GM10266 (cell line): ENCODE results near the gene HIVEP1.

ENCODE experiments used
- DNase-seq: peaks from one replicate; pipeline ENCODE4 v3.0.0; 2012; ENCODE audit errors: extremely low spot score
- TF ChIP-seq, protein P1 (sequence below): IDR thresholded peaks from 2 replicates; pipeline ENCODE4 v1.5.1; 2012; ENCODE audit warnings: mild to moderate bottlenecking, low read depth; ENCODE audit not compliant: control insufficient read depth, insufficient read depth; ENCODE audit errors: missing control alignments

The HIVEP1 gene

GRCh38 chr6:12001706-12002435 is 10.2 kb upstream of the HIVEP1 start:
- no peak for DNase-seq
- TF ChIP-seq, protein P1, sequence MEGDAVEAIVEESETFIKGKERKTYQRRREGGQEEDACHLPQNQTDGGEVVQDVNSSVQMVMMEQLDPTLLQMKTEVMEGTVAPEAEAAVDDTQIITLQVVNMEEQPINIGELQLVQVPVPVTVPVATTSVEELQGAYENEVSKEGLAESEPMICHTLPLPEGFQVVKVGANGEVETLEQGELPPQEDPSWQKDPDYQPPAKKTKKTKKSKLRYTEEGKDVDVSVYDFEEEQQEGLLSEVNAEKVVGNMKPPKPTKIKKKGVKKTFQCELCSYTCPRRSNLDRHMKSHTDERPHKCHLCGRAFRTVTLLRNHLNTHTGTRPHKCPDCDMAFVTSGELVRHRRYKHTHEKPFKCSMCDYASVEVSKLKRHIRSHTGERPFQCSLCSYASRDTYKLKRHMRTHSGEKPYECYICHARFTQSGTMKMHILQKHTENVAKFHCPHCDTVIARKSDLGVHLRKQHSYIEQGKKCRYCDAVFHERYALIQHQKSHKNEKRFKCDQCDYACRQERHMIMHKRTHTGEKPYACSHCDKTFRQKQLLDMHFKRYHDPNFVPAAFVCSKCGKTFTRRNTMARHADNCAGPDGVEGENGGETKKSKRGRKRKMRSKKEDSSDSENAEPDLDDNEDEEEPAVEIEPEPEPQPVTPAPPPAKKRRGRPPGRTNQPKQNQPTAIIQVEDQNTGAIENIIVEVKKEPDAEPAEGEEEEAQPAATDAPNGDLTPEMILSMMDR = no peak

- TF ChIP-seq, protein P1 = no peak
- no peak for DNase-seq
Measured at GRCh38 chr6:12007473-12007872, 4.6 kb upstream of the HIVEP1 start.

DNA sequence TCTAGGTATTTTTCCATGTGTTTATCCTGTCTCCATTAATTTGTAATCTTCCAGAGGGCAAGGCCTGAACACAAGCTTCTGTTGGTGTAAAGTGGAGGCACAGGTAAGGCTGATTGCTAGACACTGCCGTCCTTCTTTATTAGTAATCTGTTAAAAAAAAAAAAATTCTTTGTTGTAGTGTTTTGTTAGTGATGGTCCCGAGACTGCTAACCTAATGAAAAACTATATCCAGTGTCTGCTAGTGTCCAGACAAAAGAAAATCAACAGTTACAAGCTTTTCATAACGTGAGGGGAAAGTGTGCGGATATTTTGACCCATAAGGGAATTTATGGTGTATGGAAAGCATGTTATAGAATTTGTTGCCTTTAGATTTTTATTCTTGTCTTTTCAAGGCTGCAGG is 4.2 kb upstream of the HIVEP1 start:
- TF ChIP-seq, protein P1 = no peak
- no peak for DNase-seq

- TF ChIP-seq, protein P1 = no peak
- DNase-seq = peak; percentile 82
Measured at GRCh38 chr6:12008366-12009179, 3.5 kb upstream of the HIVEP1 start.

- TF ChIP-seq, protein P1 = no peak
- DNase-seq = no peak
Measured at GRCh38 chr6:12009180-12009685, 2.9 kb upstream of the HIVEP1 start.

- TF ChIP-seq, protein P1 = no peak
- DNase-seq = peak; percentile 15
Measured at GRCh38 chr6:12009876-12010634, 2.1 kb upstream of the HIVEP1 start.
